ENCODE measurements around the gene TRIO.

The TRIO gene

DNA sequence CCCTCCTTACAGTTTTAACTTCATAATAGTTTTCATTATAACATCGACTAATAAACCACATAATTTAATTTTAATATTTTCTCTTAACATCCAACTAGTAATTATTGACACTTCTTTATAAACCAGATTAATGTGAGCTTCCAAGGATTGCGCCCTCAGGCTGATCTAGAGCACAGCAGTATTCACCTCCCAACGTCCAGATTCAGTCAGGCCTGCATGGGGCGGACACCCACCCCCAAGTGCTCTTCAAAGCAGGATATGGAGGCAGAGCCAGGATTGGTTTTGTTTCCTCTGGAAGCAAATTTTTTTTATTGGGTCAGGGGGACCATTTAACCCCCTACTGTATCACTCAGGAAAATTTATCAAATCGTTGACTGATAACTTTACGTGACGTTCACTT is 215.4 kb downstream of the TRIO start:
- Histone ChIP-seq H3K36me3 (replicated peaks in 1 of 2; ENCODE audit: control insufficient read depth in 2 of 2, insufficient read depth in 2 of 2, low read length in 2 of 2) (peaks cover 16 to 78% of the 10 kb centered on the region in 2 donors), H3K23ac (ENCODE audit: low read depth, low read length, poor library complexity) (no peak overlapping the region), H3K79me1 (ENCODE audit: low read depth, low read length) (no peaks in the 10 kb centered on the region), H3K4me3 (ENCODE audit: low read length in 2 of 2) (no peak overlapping the region), H4K8ac (ENCODE audit: low read depth, low read length) (no peak overlapping the region), H2BK120ac (ENCODE audit: low read depth, low read length) (no peak overlapping the region), H2BK12ac (ENCODE audit: low read length) (no peak overlapping the region), H4K91ac (ENCODE audit: low read depth, low read length, poor library complexity) (no peak overlapping the region), H3K9me3 (replicated peaks in 1 of 2; ENCODE audit: control insufficient read depth in 2 of 2, insufficient read depth in 1 of 2, low read depth in 1 of 2, low read length in 2 of 2) (no peaks in the 10 kb centered on the region), H3K27ac (replicated peaks; ENCODE audit: low read length) (no peak overlapping the region), H3K4me1 (ENCODE audit: control insufficient read depth in 2 of 2, insufficient read depth in 1 of 2, low read depth in 1 of 2, low read length in 2 of 2) (peaks cover 2 to 12% of the 10 kb centered on the region in 2 donors), H3K14ac (ENCODE audit: low read length) (no peak overlapping the region), H3K4ac (ENCODE audit: low read length) (no peak overlapping the region), H2AFZ (ENCODE audit: low read length) (no peak overlapping the region), H2AK5ac (ENCODE audit: low read depth, low read length) (no peak overlapping the region), H2BK5ac (ENCODE audit: low read length) (no peak overlapping the region), H3K18ac (ENCODE audit: low read length) (no peak overlapping the region), H3K9ac (ENCODE audit: low read depth, low read length, poor library complexity) (no peak overlapping the region), H3K27me3 (ENCODE audit: control insufficient read depth in 3 of 3, insufficient read depth in 3 of 3, low read depth in 1 of 3, low read length in 3 of 3) (no peaks in the 10 kb centered on the region), H3K4me2 (ENCODE audit: insufficient read depth, low read length, poor library complexity, severe bottlenecking) (no peak overlapping the region), H2BK15ac (ENCODE audit: low read length) (no peak overlapping the region)
- WGBS, 2 donors (ENCODE audit: extremely low coverage in 2 of 2, insufficient read length in 2 of 2, insufficient replicate concordance in 1 of 2) = 100% methylated on average over 1 of the region's 7 CpGs
- DNase-seq (ENCODE audit: low spot score) = no peak

DNA sequence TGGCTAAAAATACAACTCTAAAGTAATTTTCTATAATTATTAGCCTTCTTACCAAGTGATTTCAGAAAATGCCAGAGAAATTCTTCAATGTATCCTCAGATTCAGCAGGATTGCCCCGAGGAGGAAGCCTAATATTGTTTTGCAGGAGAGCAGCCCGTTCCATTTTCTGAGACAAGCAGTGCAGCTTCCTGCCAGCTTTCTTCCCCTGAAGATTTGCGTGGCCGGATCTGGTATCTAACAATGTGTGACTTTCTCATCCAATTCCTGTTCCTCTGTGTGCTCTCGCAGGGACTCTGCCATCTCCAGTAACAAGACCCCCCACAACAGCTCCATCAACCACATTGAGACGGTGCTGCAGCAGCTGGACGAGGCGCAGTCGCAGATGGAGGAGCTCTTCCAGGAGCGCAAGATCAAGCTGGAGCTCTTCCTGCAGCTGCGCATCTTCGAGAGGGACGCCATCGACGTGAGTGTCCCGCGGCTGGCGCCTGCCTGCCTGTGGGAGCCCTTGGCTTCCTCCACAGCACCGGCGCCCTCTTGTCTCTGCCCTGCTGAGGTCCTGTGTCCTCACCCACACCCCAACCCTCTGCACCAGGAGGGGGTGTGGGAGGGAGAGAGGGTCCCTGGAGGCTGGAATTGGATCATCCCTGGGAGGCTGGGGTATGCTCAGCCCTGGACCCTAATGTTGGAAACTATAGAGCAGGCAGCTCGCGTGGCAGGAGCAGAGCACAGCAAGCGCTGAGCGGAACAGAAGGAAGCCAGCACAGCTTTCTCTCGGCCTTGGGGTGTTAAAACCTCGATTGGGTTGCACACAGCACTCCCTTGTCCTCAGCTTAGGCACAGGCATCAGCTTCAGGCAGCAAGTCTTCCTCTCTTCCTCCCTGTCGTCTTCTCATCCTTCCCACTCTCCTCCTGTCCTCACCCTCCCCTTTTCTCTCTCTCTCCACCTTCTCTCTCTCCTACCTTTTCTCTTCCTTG is 216.2 kb downstream of the TRIO start:
- Histone ChIP-seq H2BK15ac (ENCODE audit: low read length) (no peak overlapping the region), H3K27me3 (ENCODE audit: control insufficient read depth in 3 of 3, insufficient read depth in 3 of 3, low read depth in 1 of 3, low read length in 3 of 3) (no peaks in the 10 kb centered on the region), H2AK5ac (ENCODE audit: low read depth, low read length) (no peak overlapping the region), H3K79me1 (ENCODE audit: low read depth, low read length) (no peaks in the 10 kb centered on the region), H3K36me3 (replicated peaks in 1 of 2; ENCODE audit: control insufficient read depth in 2 of 2, insufficient read depth in 2 of 2, low read length in 2 of 2) (peaks cover 20 to 81% of the 10 kb centered on the region in 2 donors), H2AFZ (ENCODE audit: low read length) (no peak overlapping the region), H3K18ac (ENCODE audit: low read length) (no peak overlapping the region), H2BK120ac (ENCODE audit: low read depth, low read length) (no peak overlapping the region), H3K4ac (ENCODE audit: low read length) (no peak overlapping the region), H3K9me3 (replicated peaks in 1 of 2; ENCODE audit: control insufficient read depth in 2 of 2, insufficient read depth in 1 of 2, low read depth in 1 of 2, low read length in 2 of 2) (no peaks in the 10 kb centered on the region), H3K23ac (ENCODE audit: low read depth, low read length, poor library complexity) (no peak overlapping the region), H3K14ac (ENCODE audit: low read length) (no peak overlapping the region), H3K9ac (ENCODE audit: low read depth, low read length, poor library complexity) (no peak overlapping the region), H4K8ac (ENCODE audit: low read depth, low read length) (no peak overlapping the region), H3K4me2 (ENCODE audit: insufficient read depth, low read length, poor library complexity, severe bottlenecking) (no peak overlapping the region), H4K91ac (ENCODE audit: low read depth, low read length, poor library complexity) (no peak overlapping the region), H3K27ac (replicated peaks; ENCODE audit: low read length) (no peak overlapping the region), H3K4me3 (ENCODE audit: low read length in 2 of 2) (no peak overlapping the region), H2BK12ac (ENCODE audit: low read length) (no peak overlapping the region), H2BK5ac (ENCODE audit: low read length) (no peak overlapping the region), H3K4me1 (ENCODE audit: control insufficient read depth in 2 of 2, insufficient read depth in 1 of 2, low read depth in 1 of 2, low read length in 2 of 2) (peaks cover 2 to 12% of the 10 kb centered on the region in 2 donors)
- DNase-seq (ENCODE audit: low spot score) = no peak
- no CpG with 5 or more reads among the region's 27 CpGs for WGBS, 2 donors (ENCODE audit: extremely low coverage in 2 of 2, insufficient read length in 2 of 2, insufficient replicate concordance in 1 of 2)

- Histone ChIP-seq H4K91ac (ENCODE audit: low read depth, low read length, poor library complexity) (no peak overlapping the region), H3K27me3 (ENCODE audit: control insufficient read depth in 3 of 3, insufficient read depth in 3 of 3, low read depth in 1 of 3, low read length in 3 of 3) (no peaks in the 10 kb centered on the region), H2BK5ac (ENCODE audit: low read length) (no peak overlapping the region), H3K4me2 (ENCODE audit: insufficient read depth, low read length, poor library complexity, severe bottlenecking) (no peak overlapping the region), H3K36me3 (replicated peaks in 1 of 2; ENCODE audit: control insufficient read depth in 2 of 2, insufficient read depth in 2 of 2, low read length in 2 of 2) (peaks cover 38 to 96% of the 10 kb centered on the region in 2 donors), H3K27ac (replicated peaks; ENCODE audit: low read length) (no peak overlapping the region), H2AK5ac (ENCODE audit: low read depth, low read length) (no peak overlapping the region), H4K8ac (ENCODE audit: low read depth, low read length) (no peak overlapping the region), H2BK15ac (ENCODE audit: low read length) (no peak overlapping the region), H3K79me1 (ENCODE audit: low read depth, low read length) (no peaks in the 10 kb centered on the region), H2BK12ac (ENCODE audit: low read length) (no peak overlapping the region), H3K4ac (ENCODE audit: low read length) (no peak overlapping the region), H3K18ac (ENCODE audit: low read length) (no peak overlapping the region), H3K4me3 (ENCODE audit: low read length in 2 of 2) (no peak overlapping the region), H3K9me3 (replicated peaks in 1 of 2; ENCODE audit: control insufficient read depth in 2 of 2, insufficient read depth in 1 of 2, low read depth in 1 of 2, low read length in 2 of 2) (no peaks in the 10 kb centered on the region), H3K4me1 (ENCODE audit: control insufficient read depth in 2 of 2, insufficient read depth in 1 of 2, low read depth in 1 of 2, low read length in 2 of 2) (peaks cover under 1 to 5% of the 10 kb centered on the region in 2 donors), H3K14ac (ENCODE audit: low read length) (no peak overlapping the region), H3K9ac (ENCODE audit: low read depth, low read length, poor library complexity) (no peak overlapping the region), H3K23ac (ENCODE audit: low read depth, low read length, poor library complexity) (no peak overlapping the region), H2BK120ac (ENCODE audit: low read depth, low read length) (no peak overlapping the region), H2AFZ (ENCODE audit: low read length) (no peak overlapping the region)
- DNase-seq (ENCODE audit: low spot score) = no peak
- WGBS, 2 donors (ENCODE audit: extremely low coverage in 2 of 2, insufficient read length in 2 of 2, insufficient replicate concordance in 1 of 2) = no CpG with 5 or more reads among the region's 9 CpGs
Measured at GRCh38 chr5:14362491-14362890, 219.3 kb downstream of the TRIO start.

DNA sequence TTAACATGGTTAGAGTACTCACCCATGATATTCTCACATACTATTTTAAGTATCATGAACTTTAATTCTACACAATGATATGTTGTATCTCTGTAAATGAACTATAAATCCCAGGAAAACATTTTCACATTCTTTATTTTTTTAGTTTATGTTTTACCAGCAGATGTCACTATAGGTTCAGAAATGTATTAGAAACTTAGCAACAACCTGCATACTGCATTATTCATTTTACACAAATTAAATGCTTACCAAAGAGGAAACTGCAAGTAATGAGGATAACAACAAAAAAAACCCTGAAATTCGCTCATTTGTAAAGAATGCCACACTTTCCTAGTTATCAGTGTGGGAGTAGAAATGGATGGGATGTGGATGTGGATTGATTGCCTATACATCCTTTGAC is 221.0 kb downstream of the TRIO start:
- Histone ChIP-seq H3K4me2 (ENCODE audit: insufficient read depth, low read length, poor library complexity, severe bottlenecking) (no peak overlapping the region), H3K27ac (replicated peaks; ENCODE audit: low read length) (no peak overlapping the region), H3K14ac (ENCODE audit: low read length) (no peak overlapping the region), H3K9me3 (replicated peaks in 1 of 2; ENCODE audit: control insufficient read depth in 2 of 2, insufficient read depth in 1 of 2, low read depth in 1 of 2, low read length in 2 of 2) (no peaks in the 10 kb centered on the region), H3K4ac (ENCODE audit: low read length) (no peak overlapping the region), H2AFZ (ENCODE audit: low read length) (no peak overlapping the region), H3K4me1 (ENCODE audit: control insufficient read depth in 2 of 2, insufficient read depth in 1 of 2, low read depth in 1 of 2, low read length in 2 of 2) (no peaks in the 10 kb centered on the region), H2AK5ac (ENCODE audit: low read depth, low read length) (no peak overlapping the region), H3K9ac (ENCODE audit: low read depth, low read length, poor library complexity) (no peak overlapping the region), H3K27me3 (ENCODE audit: control insufficient read depth in 3 of 3, insufficient read depth in 3 of 3, low read depth in 1 of 3, low read length in 3 of 3) (no peaks in the 10 kb centered on the region), H3K36me3 (replicated peaks in 1 of 2; ENCODE audit: control insufficient read depth in 2 of 2, insufficient read depth in 2 of 2, low read length in 2 of 2) (peaks cover 44 to 97% of the 10 kb centered on the region in 2 donors), H3K18ac (ENCODE audit: low read length) (no peak overlapping the region), H3K4me3 (ENCODE audit: low read length in 2 of 2) (no peak overlapping the region), H4K91ac (ENCODE audit: low read depth, low read length, poor library complexity) (no peak overlapping the region), H2BK12ac (ENCODE audit: low read length) (no peak overlapping the region), H3K79me1 (ENCODE audit: low read depth, low read length) (no peaks in the 10 kb centered on the region), H3K23ac (ENCODE audit: low read depth, low read length, poor library complexity) (no peak overlapping the region), H2BK5ac (ENCODE audit: low read length) (no peak overlapping the region), H2BK120ac (ENCODE audit: low read depth, low read length) (no peak overlapping the region), H4K8ac (ENCODE audit: low read depth, low read length) (no peak overlapping the region), H2BK15ac (ENCODE audit: low read length) (no peak overlapping the region)
- no CpG with 5 or more reads among the region's 1 CpG for WGBS, 2 donors (ENCODE audit: extremely low coverage in 2 of 2, insufficient read length in 2 of 2, insufficient replicate concordance in 1 of 2)
- no peak for DNase-seq (ENCODE audit: low spot score)

All from neuronal stem cell (in vitro differentiated cells).